ENCODE data around the gene PYGL.

GRCh38 chr14:50855558-50855957 lies 88.7 kb downstream of the PYGL start:
- TF ChIP-seq POLR2A (IDR thresholded peaks at IDR 0.05) = no peak
- TF ChIP-seq CTCF (IDR thresholded peaks at IDR 0.05) = no peak
